ENCODE measurements around the gene SYT12. TPM values are rescaled to one million over a fixed set of nuclear protein-coding genes. Genes with fewer than 3 reads are reported as not detected.

Gene SYT12
- total RNA-seq, 1 experiment from 2014 or later, result 1.9 TPM

GRCh38 chr11:67085617-67086016 lies 62.7 kb downstream of the SYT12 start:
- H4K91ac ChIP-seq (ENCODE audit: insufficient read length, low read depth, low read length), result no peak overlapping the region
- DNase-seq, result no peak
- no peak overlapping the region for H3K27ac Mint-ChIP-seq
- peaks cover 10 to 13% of the 10 kb centered on the region in 2 experiments for H3K4me1 Mint-ChIP-seq
- no peak overlapping the region for H3K18ac ChIP-seq (ENCODE audit: insufficient read length, low read depth, low read length)
- no peak overlapping the region for H3K14ac ChIP-seq (ENCODE audit: insufficient read depth, low read length)
- no peaks in the 10 kb centered on the region for H3K79me1 ChIP-seq (ENCODE audit: insufficient read depth, low read depth, low read length, poor library complexity, severe bottlenecking)
- H3K9me3 Mint-ChIP-seq, result no peaks in the 10 kb centered on the region; a peak in 1 of 5 replicates
- no peaks in the 10 kb centered on the region for H3K23me2 ChIP-seq (ENCODE audit: insufficient read length, low read depth, low read length, poor library complexity, severe bottlenecking)
- H3K4ac ChIP-seq (ENCODE audit: low read depth, low read length), result no peak overlapping the region
- H3K23ac ChIP-seq (ENCODE audit: insufficient read length, low read depth, low read length), result no peak overlapping the region
- H3K4me3 Mint-ChIP-seq, result no peak overlapping the region
- no peak overlapping the region for H2BK15ac ChIP-seq (ENCODE audit: low read depth, low read length)
- no peak overlapping the region for H2BK5ac ChIP-seq (ENCODE audit: insufficient read length, low read length)
- 100% methylated on average over 1 of the region's 5 CpGs for WGBS (ENCODE audit: extremely low coverage, insufficient read length, low lambda C conversion rate)
- no peak overlapping the region for H2BK20ac ChIP-seq (ENCODE audit: low read depth, low read length, poor library complexity, severe bottlenecking)
- no peak overlapping the region for H4K8ac ChIP-seq (replicated peaks; ENCODE audit: insufficient read length, low read depth, low read length)
- no peaks in the 10 kb centered on the region for H3K4me1 ChIP-seq (ENCODE audit: insufficient read depth, low read length)
- H2BK12ac ChIP-seq (ENCODE audit: insufficient read length, low read depth, low read length), result no peak overlapping the region
- no peaks in the 10 kb centered on the region for H4K20me1 ChIP-seq (ENCODE audit: control insufficient read depth, insufficient read depth, insufficient read length)
- no peak overlapping the region for H3K9ac ChIP-seq (ENCODE audit: extremely low read depth, insufficient read length, low read length)
- no peak overlapping the region for H3T11ph ChIP-seq (ENCODE audit: low read length)
- H4K5ac ChIP-seq (ENCODE audit: insufficient read length, low read depth, low read length), result no peak overlapping the region
- no peaks in the 10 kb centered on the region for H3K27me3 Mint-ChIP-seq (ENCODE audit: low read depth)
- no peaks in the 10 kb centered on the region; a peak in 1 of 7 replicates for H3K36me3 Mint-ChIP-seq (ENCODE audit: insufficient read depth in 1 of 3, low read depth in 3 of 3)
- no peaks in the 10 kb centered on the region for H3K27me3 ChIP-seq (ENCODE audit: insufficient read depth, low read length)
- TF ChIP-seq, protein P1, sequence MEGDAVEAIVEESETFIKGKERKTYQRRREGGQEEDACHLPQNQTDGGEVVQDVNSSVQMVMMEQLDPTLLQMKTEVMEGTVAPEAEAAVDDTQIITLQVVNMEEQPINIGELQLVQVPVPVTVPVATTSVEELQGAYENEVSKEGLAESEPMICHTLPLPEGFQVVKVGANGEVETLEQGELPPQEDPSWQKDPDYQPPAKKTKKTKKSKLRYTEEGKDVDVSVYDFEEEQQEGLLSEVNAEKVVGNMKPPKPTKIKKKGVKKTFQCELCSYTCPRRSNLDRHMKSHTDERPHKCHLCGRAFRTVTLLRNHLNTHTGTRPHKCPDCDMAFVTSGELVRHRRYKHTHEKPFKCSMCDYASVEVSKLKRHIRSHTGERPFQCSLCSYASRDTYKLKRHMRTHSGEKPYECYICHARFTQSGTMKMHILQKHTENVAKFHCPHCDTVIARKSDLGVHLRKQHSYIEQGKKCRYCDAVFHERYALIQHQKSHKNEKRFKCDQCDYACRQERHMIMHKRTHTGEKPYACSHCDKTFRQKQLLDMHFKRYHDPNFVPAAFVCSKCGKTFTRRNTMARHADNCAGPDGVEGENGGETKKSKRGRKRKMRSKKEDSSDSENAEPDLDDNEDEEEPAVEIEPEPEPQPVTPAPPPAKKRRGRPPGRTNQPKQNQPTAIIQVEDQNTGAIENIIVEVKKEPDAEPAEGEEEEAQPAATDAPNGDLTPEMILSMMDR (conservative IDR thresholded peaks at IDR 0.05), result no peak
- H3K27ac ChIP-seq (ENCODE audit: insufficient read length, low read depth, low read length), result no peak overlapping the region
- H2AK5ac ChIP-seq (ENCODE audit: insufficient read length, low read length), result no peak overlapping the region
- no peaks in the 10 kb centered on the region for H3K79me2 ChIP-seq (ENCODE audit: insufficient read depth, low read length)
- H3K56ac ChIP-seq (ENCODE audit: insufficient read length, low read depth, low read length), result no peak overlapping the region
- H3K4me2 ChIP-seq (ENCODE audit: insufficient read depth, insufficient read length, low read length), result no peak overlapping the region
- no peak overlapping the region for H2BK120ac ChIP-seq (ENCODE audit: low read depth, low read length, poor library complexity, severe bottlenecking)
- H2AFZ ChIP-seq (ENCODE audit: low read length), result no peak overlapping the region
- H3K9me3 ChIP-seq (ENCODE audit: control insufficient read depth, low read depth, low read length), result no peaks in the 10 kb centered on the region
